RWPE1 (cell line): ENCODE results near the gene IRF7.

ENCODE experiments used
- CTCF ChIA-PET: fragments of 350-600 bp; sonication (Branson Sonifier 250); formaldehyde crosslinking; extraction: SDS; loops from one replicate; lab custom pipeline; 2021; lab: Yijun Ruan, JAX
- POLR2A ChIA-PET: fragments of 400-600 bp; formaldehyde crosslinking; extraction: SDS; loops from one replicate; lab custom pipeline; 2020; ENCODE audit warnings: antibody characterized with exemption; ENCODE audit not compliant: low non-redundant PET; lab: Yijun Ruan, JAX
- DNase-seq: peaks from one replicate; pipeline ENCODE4 v3.0.0; 2012; ENCODE audit warnings: low spot score
- H3K27ac ChIP-seq: fragments of 450-650 bp; 2 replicates; pipeline ENCODE4 v1.5.1; 2017
- CTCF ChIP-seq: fragments of 450-650 bp; conservative IDR thresholded peaks from 2 replicates; pipeline ENCODE4 v1.5.1; 2017; ENCODE audit warnings: low read depth, mild to moderate bottlenecking

Gene IRF7

GRCh38 chr11:613369-613968 lies 2.3 kb downstream of the IRF7 start:
- peak overlapping the region; percentile 88 for H3K27ac ChIP-seq
- ChIA-PET POLR2A (interaction anchor here (0.5 to 0.8 kb wide), 2 partner anchors 193 to 406 kb away, joined by 3 read pairs; partner anchors contain the start of genes BET1L and RIC8A), CTCF (interaction anchor here (0.9 kb wide), 1 partner anchor 93 kb away, joined by 3 read pairs; the partner anchor contains the start of gene EPS8L2)
- TF ChIP-seq CTCF: no peak
- peak; percentile 82 for DNase-seq

GRCh38 chr11:612961-613300 lies 2.8 kb downstream of the IRF7 start:
- CTCF ChIA-PET: no interaction called here

DNA sequence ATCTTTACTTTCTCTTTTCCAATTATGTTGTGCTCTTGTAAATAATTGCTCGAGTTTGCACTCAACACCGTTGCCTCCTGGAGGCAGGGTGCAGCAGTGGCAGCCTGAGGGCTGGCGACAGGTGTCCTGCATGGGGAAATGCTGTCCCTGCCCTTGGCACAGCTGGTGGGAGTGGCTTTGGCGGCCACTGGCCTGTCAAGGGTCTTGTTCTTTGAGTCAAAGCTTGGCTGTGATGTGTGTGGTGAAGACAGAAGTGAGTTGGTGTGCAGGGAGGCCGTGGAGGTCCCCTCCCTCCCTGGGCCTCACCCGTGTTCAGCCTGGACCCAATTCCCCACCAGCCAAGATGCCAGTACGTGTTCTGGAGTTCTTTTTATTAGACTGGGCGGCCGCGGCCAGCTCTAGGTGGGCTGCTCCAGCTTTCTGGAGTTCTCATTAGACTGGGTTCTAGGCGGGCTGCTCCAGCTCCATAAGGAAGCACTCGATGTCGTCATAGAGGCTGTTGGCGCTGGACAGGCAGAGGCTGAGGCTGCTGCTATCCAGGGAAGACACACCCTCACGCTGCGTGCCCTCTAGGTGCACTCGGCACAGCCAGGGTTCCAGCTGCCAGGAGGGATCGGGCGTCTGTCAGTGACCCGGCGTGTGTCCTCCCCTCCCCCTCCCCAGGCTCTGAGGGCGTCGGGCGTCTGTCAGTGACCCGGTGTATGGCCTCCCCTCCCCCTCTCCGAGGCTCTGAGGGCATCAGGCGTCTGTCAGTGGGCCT lies 3.4 kb downstream of the IRF7 start:
- ChIA-PET POLR2A (no interaction called here), CTCF (interaction anchor here (0.7 kb wide), 1 partner anchor 506 kb away, joined by 3 read pairs; no protein-coding TSS in a partner anchor)
- TF ChIP-seq CTCF: no peak
- DNase-seq: no peak
- H3K27ac ChIP-seq: peak overlapping the region; percentile 88

More at GRCh38 chr11:612961-613300, 2.8 kb downstream of the IRF7 start:
- no peak for DNase-seq
- TF ChIP-seq CTCF: no peak
- POLR2A ChIA-PET: no interaction called here
- H3K27ac ChIP-seq: peak overlapping the region; percentile 88

DNA sequence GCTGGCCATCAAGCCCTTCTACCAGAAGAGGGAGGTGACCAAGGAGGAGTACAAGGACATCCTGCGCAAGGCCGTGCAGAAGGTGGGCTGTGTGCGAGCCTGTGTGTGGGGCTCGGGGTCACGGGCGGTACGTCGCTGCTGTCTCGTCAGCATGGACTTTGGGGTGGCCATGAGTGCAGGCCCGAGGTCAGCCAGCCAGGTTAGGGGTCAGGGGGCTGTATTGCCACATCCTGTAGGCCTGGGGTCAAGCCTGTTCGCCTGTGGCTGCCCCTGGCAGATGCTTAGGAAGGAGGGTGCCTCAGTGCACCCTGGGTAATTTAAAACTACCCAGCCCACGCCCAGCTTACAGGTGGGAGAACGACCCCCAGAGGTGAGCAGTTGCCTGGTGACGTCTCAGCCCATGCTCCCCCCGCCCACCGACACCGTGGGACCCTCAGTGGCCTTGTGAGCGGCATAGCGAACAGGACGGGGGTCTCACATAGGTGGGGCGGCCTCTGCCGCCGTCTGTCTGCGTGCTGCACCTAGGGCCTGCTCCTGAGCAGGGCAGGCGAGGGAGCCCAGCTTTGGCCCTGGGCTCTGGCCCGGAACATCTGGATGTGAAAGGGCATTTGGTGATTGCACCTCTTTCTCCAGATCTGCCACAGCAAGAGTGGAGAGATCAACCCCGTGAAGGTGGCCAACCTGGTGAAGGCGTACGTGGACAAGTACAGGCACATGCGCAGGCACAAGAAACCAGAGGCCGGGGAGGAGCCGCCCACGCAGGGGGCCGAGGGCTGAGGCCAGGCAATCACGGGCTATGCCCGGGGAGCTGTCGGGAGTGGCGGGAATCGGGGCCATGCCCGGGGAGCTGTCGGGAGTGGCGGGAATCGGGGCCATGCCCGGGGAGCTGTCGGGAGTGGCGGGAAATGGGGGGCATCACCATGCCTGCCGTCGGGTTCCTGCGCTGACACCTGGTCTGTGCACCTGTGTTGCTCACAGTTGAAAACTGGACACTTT lies 4.5 kb downstream of the IRF7 start:
- CTCF ChIA-PET: interaction anchor here (0.7 kb wide), 1 partner anchor 507 kb away, joined by 3 read pairs; no protein-coding TSS in a partner anchor
- POLR2A ChIA-PET: no interaction called here
- no peak for DNase-seq
- TF ChIP-seq CTCF: no peak
- H3K27ac ChIP-seq: peak overlapping the region; percentile 88

DNA sequence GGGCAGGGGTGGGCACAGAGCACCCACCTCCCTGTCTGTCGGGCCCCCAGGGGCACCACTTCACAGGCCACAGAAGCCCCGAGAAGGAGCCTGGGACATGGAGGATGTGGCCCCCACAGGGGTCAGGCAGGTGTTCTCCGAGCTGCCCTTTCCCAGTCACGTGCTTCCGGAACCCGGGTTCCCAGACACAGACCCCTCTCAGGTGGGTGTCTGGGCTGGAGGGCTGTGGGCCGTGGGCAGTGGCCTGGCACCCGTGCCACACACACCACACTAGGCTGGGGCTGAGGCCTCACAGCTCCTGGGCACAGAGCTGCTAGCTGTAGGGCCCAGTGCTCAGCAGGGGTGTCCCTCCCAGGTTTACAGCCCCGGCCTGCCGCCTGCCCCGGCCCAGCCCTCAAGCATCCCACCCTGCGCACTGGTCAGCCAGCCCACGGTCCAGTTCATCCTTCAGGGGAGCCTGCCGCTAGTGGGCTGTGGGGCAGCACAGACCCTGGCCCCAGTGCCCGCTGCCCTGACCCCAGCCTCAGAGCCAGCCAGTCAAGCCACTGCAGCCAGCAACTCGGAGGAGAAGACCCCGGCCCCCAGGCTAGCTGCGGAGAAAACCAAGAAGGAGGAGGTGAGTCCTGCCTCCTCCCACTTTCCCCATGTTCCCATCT lies 5.5 kb downstream of the IRF7 start:
- POLR2A ChIA-PET: no interaction called here
- H3K27ac ChIP-seq: peak overlapping the region; percentile 88
- CTCF ChIA-PET: no interaction called here
- TF ChIP-seq CTCF: no peak
- DNase-seq: no peak
